GM19099 (cell line): ENCODE data around the gene ZNF445.

ENCODE experiments used
- POLR2A ChIP-seq: IDR thresholded peaks from 3 replicates; pipeline ENCODE4 v1.6.1; 2011; ENCODE audit warnings: low read depth; ENCODE audit not compliant: insufficient read length; ENCODE audit errors: extremely low read depth

ZNF445 gene

GRCh38 chr3:44495636-44496415 lies 18.4 kb upstream of the ZNF445 start:
- TF ChIP-seq POLR2A = no peak

- TF ChIP-seq POLR2A = no peak
Observed at GRCh38 chr3:44492496-44492895, 15.0 kb upstream of the ZNF445 start.

- no peak for TF ChIP-seq POLR2A
Observed at GRCh38 chr3:44482721-44483120, 5.3 kb upstream of the ZNF445 start.

- no peak for TF ChIP-seq POLR2A
Observed at GRCh38 chr3:44478606-44479094, 1.2 kb upstream of the ZNF445 start.

GRCh38 chr3:44478055-44478468 lies 592 bp upstream of the ZNF445 start:
- no peak for TF ChIP-seq POLR2A

GRCh38 chr3:44476963-44477311 lies 533 bp downstream of the ZNF445 start:
- TF ChIP-seq POLR2A = no peak

GRCh38 chr3:44476181-44476611 lies 1.3 kb downstream of the ZNF445 start:
- no peak for TF ChIP-seq POLR2A

- TF ChIP-seq POLR2A = no peak
Observed at GRCh38 chr3:44470430-44470829, 7.0 kb downstream of the ZNF445 start.

GRCh38 chr3:44469914-44470313 lies 7.6 kb downstream of the ZNF445 start:
- TF ChIP-seq POLR2A = no peak

GRCh38 chr3:44468572-44469520 lies 8.6 kb downstream of the ZNF445 start:
- no peak for TF ChIP-seq POLR2A

- no peak for TF ChIP-seq POLR2A
Observed at GRCh38 chr3:44467241-44467640, 10.2 kb downstream of the ZNF445 start.

GRCh38 chr3:44464509-44464908 lies 13.0 kb downstream of the ZNF445 start:
- TF ChIP-seq POLR2A = no peak

GRCh38 chr3:44455318-44455717 lies 22.2 kb downstream of the ZNF445 start:
- TF ChIP-seq POLR2A = no peak

GRCh38 chr3:44454258-44454657 lies 23.2 kb downstream of the ZNF445 start:
- no peak for TF ChIP-seq POLR2A

- no peak for TF ChIP-seq POLR2A
Observed at GRCh38 chr3:44451441-44451840, 26.0 kb downstream of the ZNF445 start.

GRCh38 chr3:44446929-44447328 lies 30.5 kb downstream of the ZNF445 start:
- TF ChIP-seq POLR2A = no peak

- TF ChIP-seq POLR2A = no peak
Observed at GRCh38 chr3:44445786-44446185, 31.7 kb downstream of the ZNF445 start.
